ENCODE data around the gene MC3R.
"Not testable (repeated sequence)": the region's sequence is repeated elsewhere in the genome, so short reads cannot be mapped to it uniquely, and the experiment has no call there.

MC3R gene

GRCh38 chr20:56208121-56208520 lies 40.4 kb upstream of the MC3R start:
- no peak for DNase-seq (ENCODE audit: low spot score)
- in situ Hi-C loops (cut with MboI; ENCODE audit: low sequenced_read_pairs, unreplicated experiment): no loop called here
- TF ChIP-seq, protein P1, sequence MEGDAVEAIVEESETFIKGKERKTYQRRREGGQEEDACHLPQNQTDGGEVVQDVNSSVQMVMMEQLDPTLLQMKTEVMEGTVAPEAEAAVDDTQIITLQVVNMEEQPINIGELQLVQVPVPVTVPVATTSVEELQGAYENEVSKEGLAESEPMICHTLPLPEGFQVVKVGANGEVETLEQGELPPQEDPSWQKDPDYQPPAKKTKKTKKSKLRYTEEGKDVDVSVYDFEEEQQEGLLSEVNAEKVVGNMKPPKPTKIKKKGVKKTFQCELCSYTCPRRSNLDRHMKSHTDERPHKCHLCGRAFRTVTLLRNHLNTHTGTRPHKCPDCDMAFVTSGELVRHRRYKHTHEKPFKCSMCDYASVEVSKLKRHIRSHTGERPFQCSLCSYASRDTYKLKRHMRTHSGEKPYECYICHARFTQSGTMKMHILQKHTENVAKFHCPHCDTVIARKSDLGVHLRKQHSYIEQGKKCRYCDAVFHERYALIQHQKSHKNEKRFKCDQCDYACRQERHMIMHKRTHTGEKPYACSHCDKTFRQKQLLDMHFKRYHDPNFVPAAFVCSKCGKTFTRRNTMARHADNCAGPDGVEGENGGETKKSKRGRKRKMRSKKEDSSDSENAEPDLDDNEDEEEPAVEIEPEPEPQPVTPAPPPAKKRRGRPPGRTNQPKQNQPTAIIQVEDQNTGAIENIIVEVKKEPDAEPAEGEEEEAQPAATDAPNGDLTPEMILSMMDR (IDR thresholded peaks at IDR 0.05; ENCODE audit: borderline replicate concordance, control extremely low read depth, extremely low read depth, insufficient read depth, missing control alignments): no peak

DNA sequence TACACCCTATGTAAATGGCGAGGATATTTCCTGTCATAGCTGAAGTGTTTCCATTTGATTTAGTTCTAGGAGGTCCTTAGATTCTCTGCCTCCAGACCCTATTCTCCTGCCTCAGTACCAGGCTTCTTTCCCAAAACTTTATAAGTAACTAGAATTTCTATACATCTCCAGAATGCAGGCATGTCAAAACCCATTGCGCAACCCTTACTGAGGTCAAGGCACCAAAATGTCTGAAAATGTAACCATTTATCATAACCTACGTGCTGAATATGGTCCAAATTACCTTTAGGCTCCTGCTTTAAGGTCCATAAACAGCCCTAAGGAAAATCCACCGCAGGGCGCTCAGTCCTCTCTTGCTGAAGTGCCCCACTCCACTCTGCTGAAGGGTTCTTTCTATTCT lies 37.5 kb upstream of the MC3R start:
- no peak for DNase-seq (ENCODE audit: low spot score)
- in situ Hi-C loops (cut with MboI; ENCODE audit: low sequenced_read_pairs, unreplicated experiment): no loop called here
- TF ChIP-seq, protein P1 (IDR thresholded peaks at IDR 0.05; ENCODE audit: borderline replicate concordance, control extremely low read depth, extremely low read depth, insufficient read depth, missing control alignments): no peak

DNA sequence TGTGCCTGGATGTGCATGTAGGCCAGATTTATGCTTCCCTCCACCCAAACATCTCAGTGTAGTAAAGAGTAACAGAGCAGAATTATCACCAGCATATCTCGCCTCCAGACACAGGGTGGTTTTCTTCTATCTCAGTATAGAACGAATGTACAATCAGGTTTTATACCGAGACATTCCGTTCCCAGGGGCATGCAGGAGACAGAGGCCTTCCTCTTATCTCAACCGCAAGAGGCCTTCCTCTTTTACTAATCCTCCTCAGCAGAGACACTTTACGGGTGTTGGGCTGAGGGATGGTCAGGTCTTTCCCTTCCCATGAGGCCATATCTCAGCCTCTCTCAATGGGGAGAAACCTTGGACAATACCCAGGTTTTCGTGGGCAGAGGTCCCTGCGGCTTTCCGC lies 36.4 kb upstream of the MC3R start:
- in situ Hi-C loops (cut with MboI; ENCODE audit: low sequenced_read_pairs, unreplicated experiment): no loop called here
- TF ChIP-seq, protein P1 (IDR thresholded peaks at IDR 0.05; ENCODE audit: borderline replicate concordance, control extremely low read depth, extremely low read depth, insufficient read depth, missing control alignments): no peak
- no peak for DNase-seq (ENCODE audit: low spot score)

DNA sequence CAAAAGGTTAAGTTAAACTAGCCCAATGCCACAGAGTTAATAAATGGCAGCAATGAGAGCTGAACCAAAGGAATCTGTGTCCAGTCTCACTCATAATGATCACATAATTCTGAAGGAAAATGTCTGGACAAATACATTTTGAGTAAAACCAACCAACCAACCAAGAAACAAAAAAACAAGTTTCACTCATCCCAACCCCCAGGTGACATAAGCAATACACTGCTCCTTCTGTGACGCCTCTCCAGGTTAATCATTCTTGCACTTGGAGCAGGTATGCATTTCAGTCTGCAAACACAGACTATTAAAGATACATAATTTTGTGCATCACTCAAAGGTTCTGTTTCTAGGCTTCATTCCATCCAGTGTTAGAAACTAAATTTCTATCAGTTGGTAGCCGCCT lies 35.2 kb upstream of the MC3R start:
- no peak for DNase-seq (ENCODE audit: low spot score)
- in situ Hi-C loops (cut with MboI; ENCODE audit: low sequenced_read_pairs, unreplicated experiment): no loop called here
- TF ChIP-seq, protein P1 (IDR thresholded peaks at IDR 0.05; ENCODE audit: borderline replicate concordance, control extremely low read depth, extremely low read depth, insufficient read depth, missing control alignments): no peak

GRCh38 chr20:56215115-56215514 lies 33.4 kb upstream of the MC3R start:
- in situ Hi-C loops (cut with MboI; ENCODE audit: low sequenced_read_pairs, unreplicated experiment): no loop called here
- TF ChIP-seq, protein P1 (IDR thresholded peaks at IDR 0.05; ENCODE audit: borderline replicate concordance, control extremely low read depth, extremely low read depth, insufficient read depth, missing control alignments): no peak

DNA sequence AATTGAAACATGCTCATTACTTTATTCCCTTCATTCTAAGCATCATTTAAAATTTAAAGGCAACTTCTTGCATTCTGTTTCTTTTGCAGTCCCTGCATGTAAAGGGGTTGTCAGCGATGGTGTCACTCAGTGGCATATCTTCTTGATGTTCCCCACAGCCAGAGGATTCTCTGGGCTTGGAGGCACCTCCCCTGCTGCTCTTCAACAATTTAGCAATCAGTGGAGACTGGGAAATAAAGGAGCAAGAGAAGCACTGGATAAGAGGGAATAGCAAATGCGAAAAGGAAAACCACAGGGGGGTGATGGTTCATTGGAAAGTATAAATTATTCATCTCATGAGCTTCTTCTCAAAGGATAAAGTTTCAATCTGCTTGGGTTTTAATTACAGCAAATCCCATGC lies 30.7 kb upstream of the MC3R start:
- TF ChIP-seq, protein P1 (IDR thresholded peaks at IDR 0.05; ENCODE audit: borderline replicate concordance, control extremely low read depth, extremely low read depth, insufficient read depth, missing control alignments): no peak
- in situ Hi-C loops (cut with MboI; ENCODE audit: low sequenced_read_pairs, unreplicated experiment): no loop called here
- DNase-seq (ENCODE audit: low spot score): no peak

More at GRCh38 chr20:56215115-56215514, 33.4 kb upstream of the MC3R start:
- DNase-seq (ENCODE audit: low spot score): no peak

GRCh38 chr20:56221186-56221585 lies 27.3 kb upstream of the MC3R start:
- in situ Hi-C loops (cut with MboI; ENCODE audit: low sequenced_read_pairs, unreplicated experiment); DNase-seq (ENCODE audit: low spot score): not testable (repeated sequence)
